Ectodermal cell (in vitro differentiated cells): ENCODE data around the gene CD164.

Source experiments
- H3K27ac ChIP-seq: 2 replicates; pipeline ENCODE4 v1.7.0; 2013; ENCODE audit warnings: mild to moderate bottlenecking, low read depth, low read length; ENCODE audit not compliant: insufficient read depth, poor library complexity, severe bottlenecking
- H3K27me3 ChIP-seq: 2 replicates; pipeline ENCODE4 v1.7.0; 2013; ENCODE audit warnings: mild to moderate bottlenecking, low read length; ENCODE audit not compliant: insufficient read depth, control insufficient read depth, poor library complexity, severe bottlenecking
- H3K36me3 ChIP-seq: one replicate; pipeline ENCODE4 v1.7.0; 2013; ENCODE audit warnings: low read length; ENCODE audit not compliant: control insufficient read depth, insufficient read depth
- H3K4me1 ChIP-seq: one replicate; pipeline ENCODE4 v1.7.0; 2013; ENCODE audit warnings: low read length; ENCODE audit not compliant: control insufficient read depth, insufficient read depth
- H3K4me3 ChIP-seq: 2 replicates; pipeline ENCODE4 v1.7.0; 2013; ENCODE audit warnings: low read depth, low read length, control low read depth; ENCODE audit not compliant: insufficient read depth
- H3K9me3 ChIP-seq: 2 replicates; pipeline ENCODE4 v1.7.0; 2013; ENCODE audit warnings: mild to moderate bottlenecking, low read length, moderate library complexity; ENCODE audit not compliant: control insufficient read depth
- WGBS, 2 experiments: methylation state at CpG; one replicate each; pipeline ENCODE4 v1.1.7; 2013; ENCODE audit warnings: missing lambda C conversion rate in 2 of 2; 5-methylcytosine and 5-hydroxymethylcytosine counted together

CD164 gene

GRCh38 chr6:109331081-109331480 lies 51.2 kb downstream of the CD164 start:
- Histone ChIP-seq H3K4me3 (no peak overlapping the region), H3K9me3 (no peaks in the 10 kb centered on the region), H3K27me3 (no peaks in the 10 kb centered on the region), H3K36me3 (no peaks in the 10 kb centered on the region), H3K27ac (no peak overlapping the region), H3K4me1 (no peaks in the 10 kb centered on the region)

DNA sequence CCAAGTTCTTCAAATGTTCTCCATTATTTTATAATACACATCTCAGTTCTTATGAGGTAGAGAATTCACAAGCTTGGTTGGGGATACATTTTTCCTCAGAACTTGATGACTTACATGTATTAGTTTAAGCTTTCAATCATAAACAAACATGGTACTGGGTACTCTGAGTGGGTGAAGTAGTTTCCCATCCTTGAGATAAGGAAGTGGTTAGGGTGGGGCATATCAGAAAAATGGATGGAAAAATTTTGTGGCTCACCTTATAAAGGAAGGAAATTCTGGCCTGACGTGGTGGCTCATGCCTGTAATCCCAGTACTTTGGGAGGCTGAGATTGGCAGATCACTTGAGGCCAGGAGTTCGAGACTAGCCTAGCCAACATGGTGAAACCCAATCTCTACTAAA lies 52.0 kb downstream of the CD164 start:
- 85 to 89% methylated on average over 2 of the region's 2 CpGs for WGBS, 2 experiments
- no peak overlapping the region for H3K27ac ChIP-seq
- H3K36me3 ChIP-seq: no peaks in the 10 kb centered on the region
- no peak overlapping the region for H3K4me3 ChIP-seq
- H3K4me1 ChIP-seq: no peaks in the 10 kb centered on the region
- no peaks in the 10 kb centered on the region for H3K27me3 ChIP-seq
- no peaks in the 10 kb centered on the region for H3K9me3 ChIP-seq

DNA sequence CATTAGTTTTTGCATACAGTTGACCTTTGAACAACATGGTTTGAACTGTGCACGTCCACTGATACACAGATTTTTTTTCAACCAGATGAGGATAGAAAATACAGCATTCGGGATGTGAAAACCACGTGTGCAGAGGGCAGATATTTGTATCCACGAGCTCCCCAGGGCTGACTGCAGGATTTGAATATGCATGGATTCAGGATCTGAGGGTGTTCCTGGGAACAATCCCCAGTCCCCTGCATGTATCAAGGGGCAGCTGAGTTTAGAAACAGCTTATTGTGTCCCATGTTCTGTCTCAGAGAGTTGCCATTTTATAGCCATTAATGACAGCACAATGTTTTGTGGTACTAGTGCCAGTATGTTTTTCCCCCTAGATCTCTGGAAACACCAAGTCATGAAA lies 53.6 kb downstream of the CD164 start:
- Histone ChIP-seq H3K27me3 (no peaks in the 10 kb centered on the region), H3K27ac (no peak overlapping the region), H3K36me3 (no peaks in the 10 kb centered on the region), H3K4me3 (no peak overlapping the region), H3K9me3 (no peaks in the 10 kb centered on the region), H3K4me1 (no peaks in the 10 kb centered on the region)
- WGBS, 2 experiments: 75 to 79% methylated on average over 4 of the region's 4 CpGs

DNA sequence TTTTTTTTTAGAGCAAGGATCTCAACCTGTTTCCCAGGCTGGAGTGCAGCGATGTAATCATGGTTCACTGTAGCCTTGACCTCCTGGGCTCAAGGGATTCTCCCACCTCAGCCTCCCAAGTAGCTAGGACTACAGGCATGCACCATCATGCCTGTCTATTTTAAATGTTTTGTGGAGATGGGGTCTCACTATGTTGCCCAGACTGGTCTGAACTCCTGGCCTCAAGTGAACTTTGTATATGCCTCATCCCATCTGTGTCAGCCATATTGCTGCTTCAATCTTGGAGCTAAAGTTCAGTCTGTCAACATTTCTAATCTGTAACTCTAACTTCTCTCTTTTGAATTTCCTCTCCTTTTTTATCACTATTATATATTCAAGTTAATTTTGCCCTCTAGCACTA lies 54.3 kb downstream of the CD164 start:
- Histone ChIP-seq H3K27me3 (no peaks in the 10 kb centered on the region), H3K4me3 (no peak overlapping the region), H3K27ac (no peak overlapping the region), H3K36me3 (no peaks in the 10 kb centered on the region), H3K4me1 (no peaks in the 10 kb centered on the region), H3K9me3 (no peaks in the 10 kb centered on the region)
- 85 to 100% methylated on average over 1 of the region's 1 CpG for WGBS, 2 experiments

- H3K4me1 ChIP-seq: no peaks in the 10 kb centered on the region
- H3K27ac ChIP-seq: no peak overlapping the region
- WGBS, 2 experiments: 87 to 90% methylated on average over 4 of the region's 4 CpGs
- H3K36me3 ChIP-seq: no peaks in the 10 kb centered on the region
- H3K27me3 ChIP-seq: no peaks in the 10 kb centered on the region
- no peaks in the 10 kb centered on the region for H3K9me3 ChIP-seq
- no peak overlapping the region for H3K4me3 ChIP-seq
Observed at GRCh38 chr6:109327491-109327890, 54.8 kb downstream of the CD164 start.

DNA sequence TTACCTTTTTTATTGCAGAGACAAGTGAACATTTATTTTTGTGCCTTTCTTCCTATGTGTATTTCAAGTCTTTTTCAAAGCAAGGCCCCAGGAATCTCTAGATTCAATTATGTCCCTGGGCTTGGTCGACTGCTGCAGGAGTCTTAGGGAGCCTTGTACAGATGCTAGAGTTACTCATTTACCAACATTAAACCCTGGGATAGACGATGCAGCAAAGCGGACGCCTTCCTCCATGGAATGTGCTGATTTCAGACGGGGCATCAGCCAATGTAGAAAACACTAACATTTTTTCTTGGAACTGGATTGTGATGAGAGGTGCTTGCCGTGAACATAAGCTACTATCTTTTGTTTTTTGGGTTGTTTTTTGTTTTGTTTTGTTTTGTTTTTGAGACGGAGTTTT lies 55.9 kb downstream of the CD164 start:
- H3K9me3 ChIP-seq: no peaks in the 10 kb centered on the region
- WGBS, 2 experiments: 94 to 95% methylated on average over 7 of the region's 7 CpGs
- no peaks in the 10 kb centered on the region for H3K36me3 ChIP-seq
- H3K27ac ChIP-seq: no peak overlapping the region
- H3K27me3 ChIP-seq: no peaks in the 10 kb centered on the region
- H3K4me3 ChIP-seq: no peak overlapping the region
- H3K4me1 ChIP-seq: no peaks in the 10 kb centered on the region

- Histone ChIP-seq H3K27ac (no peak overlapping the region), H3K4me1 (no peaks in the 10 kb centered on the region), H3K4me3 (no peak overlapping the region), H3K36me3 (no peaks in the 10 kb centered on the region), H3K27me3 (no peaks in the 10 kb centered on the region), H3K9me3 (no peaks in the 10 kb centered on the region)
- WGBS, 2 experiments: 92% methylated on average over 8 of the region's 8 CpGs
Observed at GRCh38 chr6:109325400-109325801, 56.9 kb downstream of the CD164 start.

- 90 to 94% methylated on average over 5 of the region's 5 CpGs for WGBS, 2 experiments
- Histone ChIP-seq H3K27ac (no peak overlapping the region), H3K36me3 (no peaks in the 10 kb centered on the region), H3K4me3 (no peak overlapping the region), H3K4me1 (peaks cover 4% of the 10 kb centered on the region), H3K27me3 (no peaks in the 10 kb centered on the region), H3K9me3 (no peaks in the 10 kb centered on the region)
Observed at GRCh38 chr6:109323241-109323640, 59.0 kb downstream of the CD164 start.

DNA sequence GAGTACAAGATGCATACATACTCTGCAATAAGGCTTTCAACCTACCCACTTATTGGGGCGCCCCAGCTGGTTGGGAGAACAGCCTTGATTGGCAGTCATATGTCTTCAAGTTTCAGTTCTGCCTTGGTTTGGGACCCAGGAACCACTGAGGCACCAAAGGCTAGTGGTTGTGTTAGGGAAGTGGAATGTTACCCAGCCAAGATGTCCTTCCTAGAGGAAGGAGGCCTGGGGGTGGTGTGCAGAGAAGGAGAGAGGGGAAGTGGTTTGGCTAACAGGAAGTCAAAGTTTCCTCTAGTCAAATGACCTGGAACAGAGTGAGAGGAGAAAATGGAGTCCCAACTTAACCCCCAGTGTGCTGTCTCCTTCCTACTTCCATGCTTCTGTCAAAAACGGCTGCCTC lies 59.4 kb downstream of the CD164 start:
- Histone ChIP-seq H3K36me3 (no peaks in the 10 kb centered on the region), H3K27me3 (no peaks in the 10 kb centered on the region), H3K4me3 (no peak overlapping the region), H3K27ac (no peak overlapping the region), H3K4me1 (peaks cover 5% of the 10 kb centered on the region), H3K9me3 (no peaks in the 10 kb centered on the region)
- 98 to 100% methylated on average over 2 of the region's 2 CpGs for WGBS, 2 experiments

GRCh38 chr6:109321752-109322151 lies 60.5 kb downstream of the CD164 start:
- WGBS, 2 experiments: 79 to 81% methylated on average over 8 of the region's 8 CpGs
- Histone ChIP-seq H3K4me3 (no peak overlapping the region), H3K4me1 (peaks cover 5% of the 10 kb centered on the region), H3K27ac (no peak overlapping the region), H3K36me3 (no peaks in the 10 kb centered on the region), H3K9me3 (no peaks in the 10 kb centered on the region), H3K27me3 (no peaks in the 10 kb centered on the region)

DNA sequence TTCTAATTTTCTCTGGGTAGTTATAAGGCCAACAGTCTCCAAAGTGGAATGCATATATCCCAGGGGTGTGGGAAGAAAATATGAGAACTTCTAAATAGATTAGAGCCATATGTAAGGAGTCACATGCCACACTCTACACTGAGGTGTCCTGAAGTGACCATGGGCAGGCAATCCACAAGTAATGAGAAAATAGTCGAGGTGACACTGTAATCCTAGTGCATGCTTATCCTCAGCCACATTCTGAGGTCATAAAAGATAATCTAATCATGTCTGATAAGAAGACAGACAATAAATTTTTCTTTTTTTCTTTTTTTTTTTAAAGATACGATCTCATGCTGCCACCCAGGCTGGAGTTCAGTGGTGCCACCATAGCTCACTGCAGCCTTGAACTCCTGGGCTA lies 62.2 kb downstream of the CD164 start:
- no peaks in the 10 kb centered on the region for H3K27me3 ChIP-seq
- WGBS, 2 experiments: 90% methylated on average over 2 of the region's 2 CpGs
- H3K9me3 ChIP-seq: no peaks in the 10 kb centered on the region
- no peak overlapping the region for H3K27ac ChIP-seq
- H3K4me1 ChIP-seq: peaks cover 9% of the 10 kb centered on the region
- no peak overlapping the region for H3K4me3 ChIP-seq
- no peaks in the 10 kb centered on the region for H3K36me3 ChIP-seq
